GM21737 (cell line): ENCODE measurements around the gene NBAS.
"Not testable (repeated sequence)": the region's sequence is repeated elsewhere in the genome, so short reads cannot be mapped to it uniquely, and the experiment has no call there.

Source experiments
- ATAC-seq: cut with Tn5 transposase; IDR thresholded peaks from one replicate; pipeline ENCODE4 v1.9.1; 2021; ENCODE audit warnings: mild to moderate bottlenecking, moderate library complexity; ENCODE audit not compliant: unreplicated experiment

Gene NBAS

DNA sequence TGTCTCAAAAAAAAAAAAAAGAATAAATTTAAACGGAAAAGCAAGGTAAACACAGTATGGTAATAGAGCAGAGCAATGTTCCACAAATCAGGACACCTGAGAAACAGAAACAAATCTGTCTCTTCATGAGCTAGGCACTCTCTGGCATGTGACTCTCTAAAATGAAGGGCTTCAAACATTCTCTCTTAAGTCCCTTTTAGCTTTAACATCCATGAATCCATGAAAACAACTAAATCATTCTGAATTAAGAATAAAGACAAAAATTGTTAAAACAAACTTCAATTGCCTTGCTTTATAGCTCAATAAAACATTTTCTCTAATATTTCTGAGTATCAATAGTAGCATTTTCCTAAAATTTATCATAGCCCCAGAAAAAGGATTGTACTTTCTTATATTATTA, 132.1 kb downstream of the NBAS start:
- ATAC-seq = no peak

DNA sequence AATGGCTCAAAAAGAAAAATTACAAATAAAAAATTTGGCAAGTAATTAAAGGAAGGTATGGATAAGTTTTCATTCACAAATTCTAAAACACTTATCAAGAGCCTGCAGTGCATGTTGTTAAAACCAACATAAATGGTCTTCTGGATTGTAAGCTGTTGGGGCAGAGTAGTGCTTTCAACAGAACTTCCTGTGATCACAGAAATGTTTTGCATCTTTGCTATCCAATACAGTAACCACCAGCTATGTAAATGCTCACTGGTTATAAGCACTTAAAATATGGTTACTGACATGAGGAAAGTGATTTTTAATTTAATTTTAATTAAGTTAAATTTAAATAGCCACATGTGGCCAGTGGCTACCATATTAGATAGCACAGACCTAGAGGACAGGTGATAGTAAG, 133.1 kb downstream of the NBAS start:
- ATAC-seq = no peak

DNA sequence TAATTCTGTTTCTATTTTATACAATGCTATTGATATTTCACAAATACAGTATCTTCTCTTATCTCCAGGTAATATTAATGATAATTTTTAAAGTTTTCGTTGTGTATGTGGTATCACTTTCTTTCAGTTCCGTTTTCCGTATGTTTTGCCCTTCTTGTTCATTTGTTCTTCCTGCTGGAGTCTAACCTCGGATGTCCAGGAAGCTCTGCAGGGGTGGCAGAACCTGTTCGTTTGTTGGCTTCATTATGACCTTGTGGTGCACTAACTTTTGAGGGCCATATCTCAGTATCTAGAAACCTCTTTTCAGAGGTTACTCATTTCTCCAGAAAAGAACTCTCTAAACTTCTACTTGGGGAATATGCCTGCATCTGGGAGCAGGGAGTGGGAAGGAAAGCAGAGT, 134.5 kb downstream of the NBAS start:
- ATAC-seq = no peak

DNA sequence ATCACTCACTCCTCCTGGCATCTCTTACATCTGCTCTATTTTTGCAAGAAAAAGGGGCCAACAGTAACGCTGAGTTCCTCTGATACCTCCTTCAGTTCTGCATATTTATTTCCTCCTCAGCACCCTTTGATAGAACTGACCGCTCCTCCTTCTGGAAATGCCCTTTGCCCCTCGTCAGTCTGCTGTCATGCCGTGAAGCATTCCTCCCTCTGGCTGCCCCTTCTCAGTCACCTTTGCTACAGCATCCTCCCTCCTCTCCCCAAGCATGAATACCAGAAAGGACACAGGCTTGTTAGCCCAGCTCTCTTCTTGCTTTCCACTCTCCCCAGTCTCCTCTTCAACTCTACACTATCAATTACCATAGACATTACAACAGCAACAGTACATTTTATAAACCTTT, 135.4 kb downstream of the NBAS start:
- ATAC-seq = no peak

GRCh38 chr2:15421753-15422152, 139.4 kb downstream of the NBAS start:
- no peak for ATAC-seq

DNA sequence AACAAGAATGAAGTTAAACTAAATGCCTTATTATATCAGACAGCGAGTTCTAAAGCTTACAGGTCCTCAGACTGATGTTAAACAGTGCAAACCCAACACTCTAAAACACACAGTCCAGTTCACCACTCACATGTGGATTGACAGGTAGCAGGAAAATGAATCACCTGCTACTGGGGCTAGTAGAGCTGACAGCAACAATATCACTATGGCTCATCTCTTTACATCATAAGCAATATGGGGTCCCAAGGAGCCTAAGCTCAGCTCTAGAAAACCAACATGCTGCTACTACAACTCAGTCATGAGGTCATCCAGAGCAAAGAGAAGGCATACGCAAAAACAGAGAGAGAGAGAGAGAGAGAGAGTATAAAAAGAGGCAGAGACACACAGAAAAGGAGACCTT, 145.4 kb downstream of the NBAS start:
- no peak for ATAC-seq

GRCh38 chr2:15412779-15413178, 148.4 kb downstream of the NBAS start:
- no peak for ATAC-seq

DNA sequence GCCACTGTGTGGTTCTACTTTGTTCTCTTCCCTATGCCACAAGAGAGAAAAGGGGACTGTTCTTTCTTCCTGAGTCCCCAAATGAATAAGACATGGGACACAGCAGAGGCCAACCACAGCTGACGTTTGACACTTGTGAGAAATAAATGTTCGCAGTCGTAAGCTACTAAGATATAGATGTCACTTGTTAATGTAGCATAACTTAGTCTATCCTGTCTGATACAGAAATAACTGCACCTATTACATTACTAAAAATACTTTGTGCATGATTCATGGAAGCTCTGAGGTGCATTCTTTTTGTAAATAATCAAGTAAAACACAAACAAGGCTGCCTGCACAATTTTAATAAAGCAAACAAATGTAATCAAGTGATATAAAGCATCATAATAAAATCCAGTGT, 148.8 kb downstream of the NBAS start:
- no peak for ATAC-seq

DNA sequence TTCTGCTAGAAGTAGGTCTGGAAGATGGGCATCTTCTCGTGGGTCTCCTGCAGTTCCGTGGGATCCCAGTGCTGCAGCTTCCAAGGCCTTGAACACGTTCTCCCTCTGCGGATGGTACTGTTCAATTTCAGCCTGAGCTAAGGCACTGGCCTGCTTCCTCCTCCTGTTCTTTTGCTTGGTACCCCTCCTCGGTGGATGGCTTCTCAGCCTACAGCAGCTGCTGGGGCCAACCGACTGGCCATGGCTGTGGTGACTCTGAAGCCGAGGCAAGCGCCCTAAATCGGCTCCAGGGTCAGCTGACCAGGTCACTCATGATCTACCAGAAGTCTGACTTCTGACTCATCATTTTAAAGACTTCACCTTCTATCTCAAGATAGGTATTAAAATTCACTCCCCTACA, 150.2 kb downstream of the NBAS start:
- no peak for ATAC-seq

DNA sequence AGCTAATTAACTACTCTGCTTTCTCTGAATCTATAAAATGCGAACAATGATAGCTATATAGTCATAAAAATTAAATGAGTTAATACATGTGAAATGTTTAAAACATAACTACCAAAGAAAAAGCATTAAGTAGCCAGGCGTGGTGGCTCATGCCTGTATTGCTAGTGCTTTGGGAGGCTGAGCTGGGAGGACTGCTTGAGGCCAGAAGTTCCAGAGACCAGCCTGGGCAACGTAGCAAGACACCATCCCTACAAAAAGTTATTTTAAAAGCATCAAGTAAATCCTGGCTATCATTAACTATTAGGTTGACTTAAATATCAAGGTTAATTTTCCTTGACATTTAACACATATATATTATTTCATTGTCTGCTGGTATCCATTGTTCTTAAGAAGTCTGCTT, 152.4 kb downstream of the NBAS start:
- ATAC-seq = no peak

GRCh38 chr2:15407666-15408065, 153.5 kb downstream of the NBAS start:
- no peak for ATAC-seq

DNA sequence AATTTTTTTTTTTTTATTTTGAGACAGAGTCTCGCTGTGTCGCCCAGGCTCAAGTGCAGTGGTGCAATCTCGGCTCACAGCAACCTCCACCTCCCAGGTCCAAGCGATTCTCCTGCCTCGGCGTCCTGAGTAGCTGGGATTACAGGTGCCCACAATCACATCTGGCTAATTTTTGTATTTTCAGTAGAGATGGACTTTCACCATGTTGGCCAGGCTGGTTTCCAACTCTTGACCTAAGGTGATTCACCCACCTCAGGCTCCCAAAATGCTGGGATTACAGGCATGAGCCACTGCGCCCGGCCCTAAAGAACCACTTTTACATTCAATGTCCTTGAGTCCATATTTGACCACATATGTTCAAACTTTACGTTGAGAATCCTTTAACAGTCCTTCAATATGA, 156.6 kb downstream of the NBAS start:
- ATAC-seq = not testable (repeated sequence)

DNA sequence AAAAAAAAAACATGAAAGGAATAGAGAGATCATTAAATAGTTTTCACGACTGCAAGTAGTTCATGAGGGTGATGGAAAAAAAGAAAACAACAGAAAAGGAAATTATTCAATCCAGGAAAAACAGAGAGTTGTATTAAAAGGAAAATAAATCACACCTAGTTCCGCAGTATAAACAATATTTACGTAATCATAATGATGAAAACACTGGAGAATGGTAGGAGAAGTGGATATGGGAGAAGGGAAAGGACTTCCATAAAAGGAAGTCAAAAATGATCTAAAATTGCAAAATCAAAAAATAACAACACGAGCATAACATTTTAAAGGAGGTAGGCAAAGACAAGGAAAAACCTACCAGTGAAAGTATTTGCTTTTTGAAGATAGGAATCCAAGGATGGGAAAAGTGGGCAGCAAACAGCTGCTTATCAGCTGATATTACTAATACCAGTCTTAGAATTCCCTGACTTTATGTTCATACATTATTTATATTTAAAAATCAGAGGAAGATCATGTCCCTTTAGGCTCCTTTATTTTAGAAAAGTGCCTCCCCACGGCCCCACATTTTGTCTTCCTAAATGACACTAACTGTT, 160.8 kb downstream of the NBAS start:
- no peak for ATAC-seq

DNA sequence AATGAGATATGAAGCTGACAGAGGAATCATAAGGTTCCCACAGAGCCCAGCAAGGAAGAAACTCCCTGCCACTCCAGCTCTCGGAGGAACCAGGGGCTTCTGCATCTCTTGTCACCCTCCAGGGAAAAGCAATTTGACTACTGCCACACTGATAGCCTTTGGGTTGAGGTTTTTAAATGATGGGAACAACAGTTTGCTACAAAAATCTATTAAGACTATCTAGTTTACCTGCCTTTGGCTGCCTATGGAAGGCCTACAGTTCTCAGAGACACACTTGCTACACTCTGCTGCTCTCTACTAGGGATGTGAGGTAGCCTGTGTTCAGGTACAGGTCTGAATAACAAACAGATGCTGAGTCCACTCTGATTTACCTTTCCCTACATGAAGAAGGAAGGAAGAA, 161.9 kb downstream of the NBAS start:
- ATAC-seq = no peak

DNA sequence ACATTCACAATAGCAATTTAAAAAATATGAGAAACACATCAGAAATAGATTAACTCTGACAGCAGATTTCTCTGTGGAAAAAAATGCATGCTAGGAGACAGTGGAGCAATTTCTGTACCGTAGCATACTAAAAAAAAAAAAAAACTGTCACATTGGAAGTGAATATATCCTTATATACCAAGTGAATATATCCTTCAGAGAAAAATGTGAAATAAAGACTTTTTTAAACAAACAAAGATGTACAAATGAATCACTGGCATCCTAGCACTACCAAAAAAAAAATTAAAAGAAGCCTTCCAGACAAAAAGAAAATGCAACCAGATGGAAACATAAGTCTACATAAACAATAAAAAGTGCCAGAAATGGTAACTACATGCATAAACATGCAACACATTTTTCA, 169.4 kb downstream of the NBAS start:
- ATAC-seq = no peak

- ATAC-seq = no peak
These were observed 171.2 kb downstream of the NBAS start for GRCh38 chr2:15389895-15390294.

DNA sequence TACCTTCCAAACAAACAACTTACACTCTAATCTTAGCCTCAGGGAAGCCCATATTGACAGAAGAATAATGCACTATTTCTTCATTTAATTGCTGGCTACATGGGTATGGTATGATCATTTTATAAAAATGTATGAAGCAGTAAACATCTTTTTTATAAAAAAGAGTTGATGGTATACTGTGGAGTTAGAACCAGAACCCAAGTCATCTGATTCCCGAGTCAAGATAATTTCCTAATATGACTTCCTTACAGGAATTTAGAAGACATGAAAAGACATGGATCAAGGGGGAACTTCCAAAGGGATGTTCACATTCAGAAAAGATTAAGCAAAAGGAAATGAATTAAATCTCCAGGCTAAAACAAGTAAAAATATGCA, 171.8 kb downstream of the NBAS start:
- ATAC-seq = no peak

DNA sequence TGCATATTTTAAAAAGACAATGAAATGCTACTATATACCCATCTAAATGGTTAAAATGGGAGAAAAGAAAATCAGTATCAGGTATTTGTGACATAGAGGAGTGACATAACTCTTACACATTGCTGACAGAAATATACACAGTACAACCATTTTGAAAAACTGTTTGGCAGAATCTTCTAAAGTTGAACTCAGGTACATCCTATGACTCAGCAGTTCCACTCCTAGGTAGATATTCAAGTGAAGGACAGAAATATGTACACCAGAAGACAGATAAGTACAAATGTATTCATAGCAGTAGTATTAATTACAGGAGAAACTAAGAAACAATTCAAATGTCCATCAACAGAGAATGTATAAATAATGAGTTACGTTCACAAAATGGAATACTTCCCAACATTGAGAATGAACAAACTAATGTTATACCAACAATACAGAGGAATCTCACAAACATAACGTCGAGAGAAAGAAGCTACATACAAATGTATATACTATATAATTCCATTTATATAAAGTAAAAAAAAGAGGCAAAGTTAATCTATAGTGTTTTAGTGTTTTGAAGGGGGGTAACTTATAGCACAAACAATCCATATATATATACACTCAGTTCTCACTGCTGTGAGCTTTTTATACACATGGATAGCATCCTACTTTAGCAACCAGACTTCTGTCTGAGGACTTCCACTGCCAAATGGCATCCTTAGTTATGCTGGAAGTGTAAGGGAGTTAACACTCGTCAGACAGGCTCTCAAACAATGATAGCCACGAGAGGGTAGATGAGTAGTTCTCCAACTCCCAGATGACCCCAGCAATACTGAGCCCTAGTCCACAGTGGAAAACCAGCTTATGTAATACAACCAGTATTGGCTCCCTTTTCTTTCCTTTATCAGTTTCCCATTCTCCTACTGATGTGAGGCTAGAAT, 172.5 kb downstream of the NBAS start:
- ATAC-seq = no peak

DNA sequence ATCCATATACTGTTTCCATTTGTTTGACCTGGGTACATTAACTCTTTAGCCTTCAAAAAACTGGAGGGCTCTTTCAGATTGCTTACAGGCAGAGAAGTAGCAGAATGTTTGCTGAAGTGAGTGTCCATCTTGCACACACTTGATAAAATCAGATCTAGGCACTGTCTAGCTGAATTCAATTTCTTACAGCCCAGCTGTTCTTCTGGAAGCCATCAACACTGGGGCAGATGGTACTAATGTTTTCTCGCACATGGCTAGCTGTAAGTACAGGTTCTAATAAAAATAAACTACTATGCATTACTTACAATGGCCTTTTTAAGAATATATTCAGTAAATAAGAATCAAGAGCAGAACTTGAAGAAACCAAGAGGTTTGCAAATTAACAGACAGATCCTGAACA, 175.9 kb downstream of the NBAS start:
- ATAC-seq = no peak

DNA sequence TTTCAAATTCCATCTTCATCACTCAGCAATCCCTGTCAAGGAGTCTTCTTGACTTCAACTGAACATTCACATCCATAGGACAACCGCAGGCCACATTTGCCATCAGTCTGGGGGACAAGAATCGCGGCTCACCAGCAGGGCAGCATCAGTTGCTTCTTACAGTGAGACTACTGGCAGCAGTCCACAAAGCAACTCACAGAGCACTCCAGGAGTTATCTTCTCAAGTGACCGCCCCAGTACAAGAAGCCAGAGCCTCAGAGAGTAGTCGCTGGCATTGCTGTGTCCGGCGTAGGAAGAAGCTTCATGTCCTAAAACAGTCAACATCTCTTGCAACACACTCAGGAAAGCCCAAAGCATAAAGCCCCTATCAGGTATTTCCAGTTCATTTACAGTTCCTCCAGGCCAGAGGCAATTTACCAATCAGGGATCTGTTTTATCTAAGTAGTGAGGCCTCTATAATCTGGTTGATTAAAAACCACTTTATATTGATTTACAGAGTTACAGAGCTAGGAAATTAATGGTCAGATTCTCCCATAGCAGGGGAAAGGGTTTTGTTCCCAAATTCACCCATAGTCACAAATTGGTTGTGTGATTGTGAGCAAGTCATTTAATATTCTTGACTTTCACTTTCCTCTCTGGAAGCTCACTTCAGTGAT, 177.3 kb downstream of the NBAS start:
- no peak for ATAC-seq

DNA sequence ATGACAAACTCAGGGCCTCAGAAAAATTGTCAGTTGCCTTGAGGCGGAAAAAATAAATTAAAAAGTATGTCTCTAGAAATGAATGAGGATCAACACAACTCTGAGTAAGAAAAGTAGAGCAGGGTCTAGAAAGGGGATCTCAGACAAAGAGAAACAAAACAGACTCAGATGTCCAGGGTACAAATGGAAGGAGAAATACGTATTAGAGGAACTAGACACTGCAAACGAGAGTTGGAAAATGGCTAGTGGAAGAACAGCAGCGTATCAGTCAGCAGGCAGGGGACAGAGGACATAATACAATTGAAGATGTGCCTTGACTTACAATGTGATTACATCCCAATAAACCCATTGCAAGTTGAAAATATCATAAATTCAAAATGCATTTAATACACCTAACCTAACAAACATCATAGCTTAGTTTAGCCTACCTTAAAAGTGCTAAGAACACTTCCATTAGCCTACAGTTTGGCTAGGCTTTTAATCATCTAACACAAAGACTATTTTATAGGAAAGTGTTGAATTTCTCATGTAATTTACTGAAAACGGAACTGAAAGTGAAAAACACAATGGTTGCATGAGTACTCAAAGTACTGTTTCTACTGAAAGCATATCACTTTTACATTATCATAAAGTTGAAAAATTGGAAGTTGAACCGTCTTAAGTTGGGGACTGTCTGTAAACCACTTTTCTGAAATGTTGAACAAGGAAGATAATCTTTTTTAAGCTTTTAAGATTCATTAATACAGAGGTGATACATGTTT, 182.8 kb downstream of the NBAS start:
- ATAC-seq = peak; percentile 69
